Measurements from ENCODE around the gene ATG2B. TPM values are rescaled to one million over a fixed set of nuclear protein-coding genes. Genes with fewer than 3 reads are reported as not detected.
"Not testable (repeated sequence)": the region's sequence is repeated elsewhere in the genome, so short reads cannot be mapped to it uniquely, and the experiment has no call there.

The ATG2B gene
- total and polyA plus RNA-seq, 2 donors = 9.6 to 15.2 TPM

GRCh38 chr14:96363751-96364336 is 703 bp upstream of the ATG2B start:
- Histone ChIP-seq H3K9me3 (ENCODE audit: control insufficient read depth in 2 of 2, insufficient read depth in 1 of 2, low read length in 1 of 2) (no peaks in the 10 kb centered on the region), H3K4me3 (ENCODE audit: low read length in 2 of 2) (peak overlapping the region; percentile 77 to 90), H3K36me3 (ENCODE audit: control insufficient read depth in 2 of 2, insufficient read depth in 2 of 2, low read length in 1 of 2) (no peaks in the 10 kb centered on the region), H3K27me3 (ENCODE audit: control insufficient read depth in 2 of 2, insufficient read depth in 1 of 2, low read length in 1 of 2) (no peaks in the 10 kb centered on the region), H3K4me1 (ENCODE audit: control insufficient read depth in 2 of 2, insufficient read depth in 2 of 2, low read length in 2 of 2) (peaks cover 10 to 11% of the 10 kb centered on the region in 2 donors), H3K27ac (ENCODE audit: low read depth in 1 of 2, low read length in 1 of 2) (peak overlapping the region; percentile 70 to 78)
- DNase-seq (ENCODE audit: low read depth in 6 of 9, low spot score in 9 of 9) = peak; percentile 8 to 67 (median 34)
- WGBS = 1% methylated on average over 38 of the region's 38 CpGs

- WGBS = 1% methylated on average over 27 of the region's 27 CpGs
- Histone ChIP-seq H3K36me3 (ENCODE audit: control insufficient read depth in 2 of 2, insufficient read depth in 2 of 2, low read length in 1 of 2) (no peaks in the 10 kb centered on the region), H3K27ac (ENCODE audit: low read depth in 1 of 2, low read length in 1 of 2) (peak overlapping the region; percentile 89 to 98), H3K9me3 (ENCODE audit: control insufficient read depth in 2 of 2, insufficient read depth in 1 of 2, low read length in 1 of 2) (no peaks in the 10 kb centered on the region), H3K4me3 (ENCODE audit: low read length in 2 of 2) (peak overlapping the region; percentile 77 to 96), H3K27me3 (ENCODE audit: control insufficient read depth in 2 of 2, insufficient read depth in 1 of 2, low read length in 1 of 2) (no peaks in the 10 kb centered on the region), H3K4me1 (ENCODE audit: control insufficient read depth in 2 of 2, insufficient read depth in 2 of 2, low read length in 2 of 2) (peaks cover 10 to 11% of the 10 kb centered on the region in 2 donors)
- DNase-seq (ENCODE audit: low read depth in 6 of 9, low spot score in 9 of 9) = peak; percentile 43 to 87 (median 67)
Measured at GRCh38 chr14:96362071-96362964, 823 bp downstream of the ATG2B start.

GRCh38 chr14:96359959-96360358 is 3.2 kb downstream of the ATG2B start:
- H3K4me3 ChIP-seq (ENCODE audit: low read length in 2 of 2) = no peak overlapping the region
- no peaks in the 10 kb centered on the region for H3K36me3 ChIP-seq (ENCODE audit: control insufficient read depth in 2 of 2, insufficient read depth in 2 of 2, low read length in 1 of 2)
- peaks cover 10 to 11% of the 10 kb centered on the region in 2 donors for H3K4me1 ChIP-seq (ENCODE audit: control insufficient read depth in 2 of 2, insufficient read depth in 2 of 2, low read length in 2 of 2)
- H3K27ac ChIP-seq (ENCODE audit: low read depth in 1 of 2, low read length in 1 of 2) = no peak overlapping the region
- DNase-seq (ENCODE audit: low read depth in 6 of 9, low spot score in 9 of 9) = no peak
- H3K27me3 ChIP-seq (ENCODE audit: control insufficient read depth in 2 of 2, insufficient read depth in 1 of 2, low read length in 1 of 2) = no peaks in the 10 kb centered on the region
- H3K9me3 ChIP-seq (ENCODE audit: control insufficient read depth in 2 of 2, insufficient read depth in 1 of 2, low read length in 1 of 2) = no peaks in the 10 kb centered on the region

DNA sequence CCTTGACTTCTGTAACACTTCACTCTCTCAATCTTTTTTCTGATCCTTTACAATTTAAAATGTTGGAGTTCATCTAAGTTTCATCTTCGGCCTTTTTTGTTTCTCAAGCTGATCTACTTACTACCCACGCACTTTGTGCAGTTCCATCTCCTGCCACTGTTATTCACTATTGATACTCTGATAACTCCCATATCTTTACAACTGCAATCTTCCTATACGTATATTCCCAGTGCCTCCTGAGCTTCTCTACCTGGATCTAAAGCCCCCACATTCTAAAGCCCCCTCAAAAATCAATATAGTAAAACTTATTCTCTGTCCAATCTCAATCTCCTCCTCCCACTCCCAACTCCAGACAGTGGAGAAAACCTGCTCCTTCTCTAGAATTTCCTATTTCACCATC is 5.9 kb downstream of the ATG2B start:
- no peak for DNase-seq (ENCODE audit: low read depth in 6 of 9, low spot score in 9 of 9)
- Histone ChIP-seq H3K36me3 (ENCODE audit: control insufficient read depth in 2 of 2, insufficient read depth in 2 of 2, low read length in 1 of 2) (no peaks in the 10 kb centered on the region), H3K4me3 (ENCODE audit: low read length in 2 of 2) (no peak overlapping the region), H3K27ac (ENCODE audit: low read depth in 1 of 2, low read length in 1 of 2) (no peak overlapping the region), H3K27me3 (ENCODE audit: control insufficient read depth in 2 of 2, insufficient read depth in 1 of 2, low read length in 1 of 2) (no peaks in the 10 kb centered on the region), H3K9me3 (ENCODE audit: control insufficient read depth in 2 of 2, insufficient read depth in 1 of 2, low read length in 1 of 2) (no peaks in the 10 kb centered on the region), H3K4me1 (ENCODE audit: control insufficient read depth in 2 of 2, insufficient read depth in 2 of 2, low read length in 2 of 2) (peaks cover 3 to 6% of the 10 kb centered on the region in 2 donors)
- WGBS = 98% methylated on average over 3 of the region's 3 CpGs

DNA sequence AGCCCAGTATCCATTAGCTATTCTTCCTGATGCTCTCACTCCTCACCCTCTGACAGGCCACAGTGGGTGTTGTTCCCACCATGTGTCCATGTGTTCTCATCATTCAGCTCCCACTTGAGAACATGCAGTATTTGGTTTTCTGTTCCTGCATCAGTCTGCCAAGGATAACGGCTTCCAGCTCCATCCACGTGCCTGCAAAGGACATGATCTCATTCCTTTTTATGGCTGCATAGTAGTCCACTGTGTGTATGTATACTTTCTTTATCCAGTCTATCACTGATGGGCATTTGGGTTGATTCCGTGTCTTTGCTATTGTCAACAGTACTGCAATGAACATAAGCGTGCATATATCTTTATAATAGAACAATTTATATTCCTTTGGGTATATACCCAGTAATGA is 8.9 kb downstream of the ATG2B start:
- WGBS = 98% methylated on average over 4 of the region's 4 CpGs
- Histone ChIP-seq H3K4me1 (ENCODE audit: control insufficient read depth in 2 of 2, insufficient read depth in 2 of 2, low read length in 2 of 2) (no peaks in the 10 kb centered on the region), H3K4me3 (ENCODE audit: low read length in 2 of 2) (no peak overlapping the region), H3K27ac (ENCODE audit: low read depth in 1 of 2, low read length in 1 of 2) (no peak overlapping the region), H3K9me3 (ENCODE audit: control insufficient read depth in 2 of 2, insufficient read depth in 1 of 2, low read length in 1 of 2) (no peaks in the 10 kb centered on the region), H3K36me3 (ENCODE audit: control insufficient read depth in 2 of 2, insufficient read depth in 2 of 2, low read length in 1 of 2) (no peaks in the 10 kb centered on the region), H3K27me3 (ENCODE audit: control insufficient read depth in 2 of 2, insufficient read depth in 1 of 2, low read length in 1 of 2) (no peaks in the 10 kb centered on the region)
- DNase-seq (ENCODE audit: low read depth in 6 of 9, low spot score in 9 of 9) = no peak

DNA sequence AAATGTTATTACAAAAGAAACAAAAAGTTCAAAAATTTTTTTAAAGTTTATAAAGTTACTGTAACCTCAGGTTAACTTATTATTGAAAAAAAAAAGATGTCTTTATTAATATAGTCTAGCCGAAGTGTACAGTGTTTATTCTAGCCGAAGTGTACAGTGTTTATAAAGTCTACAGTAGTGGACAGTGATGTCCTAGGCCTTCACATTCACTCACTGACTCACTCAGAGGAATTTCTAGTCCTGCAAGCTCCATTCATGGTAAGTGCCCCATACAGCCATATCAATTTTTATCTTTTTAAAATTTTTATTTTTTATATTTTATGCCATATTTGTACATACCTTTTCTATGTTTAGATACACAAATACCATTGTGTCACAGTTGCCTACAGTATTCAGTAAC is 10.4 kb downstream of the ATG2B start:
- 99% methylated on average over 2 of the region's 2 CpGs for WGBS
- no peak for DNase-seq (ENCODE audit: low read depth in 6 of 9, low spot score in 9 of 9)
- H3K4me3 ChIP-seq (ENCODE audit: low read length in 2 of 2) = no peak overlapping the region

GRCh38 chr14:96351986-96352385 is 11.2 kb downstream of the ATG2B start:
- H3K27me3 ChIP-seq (ENCODE audit: control insufficient read depth in 2 of 2, insufficient read depth in 1 of 2, low read length in 1 of 2) = no peaks in the 10 kb centered on the region
- peaks cover 0 to 3% of the 10 kb centered on the region in 2 donors for H3K36me3 ChIP-seq (ENCODE audit: control insufficient read depth in 2 of 2, insufficient read depth in 2 of 2, low read length in 1 of 2)
- H3K4me1 ChIP-seq (ENCODE audit: control insufficient read depth in 2 of 2, insufficient read depth in 2 of 2, low read length in 2 of 2) = no peaks in the 10 kb centered on the region
- no peaks in the 10 kb centered on the region for H3K9me3 ChIP-seq (ENCODE audit: control insufficient read depth in 2 of 2, insufficient read depth in 1 of 2, low read length in 1 of 2)
- WGBS = 99% methylated on average over 3 of the region's 3 CpGs
- no peak overlapping the region for H3K4me3 ChIP-seq (ENCODE audit: low read length in 2 of 2)
- DNase-seq (ENCODE audit: low read depth in 6 of 9, low spot score in 9 of 9) = no peak
- no peak overlapping the region for H3K27ac ChIP-seq (ENCODE audit: low read depth in 1 of 2, low read length in 1 of 2)

More for the DNA sequence above, 10.4 kb downstream of the ATG2B start:
- Histone ChIP-seq H3K36me3 (ENCODE audit: control insufficient read depth in 2 of 2, insufficient read depth in 2 of 2, low read length in 1 of 2) (peaks cover 0 to under 1% of the 10 kb centered on the region in 2 donors), H3K27ac (ENCODE audit: low read depth in 1 of 2, low read length in 1 of 2) (no peak overlapping the region), H3K4me1 (ENCODE audit: control insufficient read depth in 2 of 2, insufficient read depth in 2 of 2, low read length in 2 of 2) (no peaks in the 10 kb centered on the region), H3K9me3 (ENCODE audit: control insufficient read depth in 2 of 2, insufficient read depth in 1 of 2, low read length in 1 of 2) (no peaks in the 10 kb centered on the region), H3K27me3 (ENCODE audit: control insufficient read depth in 2 of 2, insufficient read depth in 1 of 2, low read length in 1 of 2) (no peaks in the 10 kb centered on the region)

DNA sequence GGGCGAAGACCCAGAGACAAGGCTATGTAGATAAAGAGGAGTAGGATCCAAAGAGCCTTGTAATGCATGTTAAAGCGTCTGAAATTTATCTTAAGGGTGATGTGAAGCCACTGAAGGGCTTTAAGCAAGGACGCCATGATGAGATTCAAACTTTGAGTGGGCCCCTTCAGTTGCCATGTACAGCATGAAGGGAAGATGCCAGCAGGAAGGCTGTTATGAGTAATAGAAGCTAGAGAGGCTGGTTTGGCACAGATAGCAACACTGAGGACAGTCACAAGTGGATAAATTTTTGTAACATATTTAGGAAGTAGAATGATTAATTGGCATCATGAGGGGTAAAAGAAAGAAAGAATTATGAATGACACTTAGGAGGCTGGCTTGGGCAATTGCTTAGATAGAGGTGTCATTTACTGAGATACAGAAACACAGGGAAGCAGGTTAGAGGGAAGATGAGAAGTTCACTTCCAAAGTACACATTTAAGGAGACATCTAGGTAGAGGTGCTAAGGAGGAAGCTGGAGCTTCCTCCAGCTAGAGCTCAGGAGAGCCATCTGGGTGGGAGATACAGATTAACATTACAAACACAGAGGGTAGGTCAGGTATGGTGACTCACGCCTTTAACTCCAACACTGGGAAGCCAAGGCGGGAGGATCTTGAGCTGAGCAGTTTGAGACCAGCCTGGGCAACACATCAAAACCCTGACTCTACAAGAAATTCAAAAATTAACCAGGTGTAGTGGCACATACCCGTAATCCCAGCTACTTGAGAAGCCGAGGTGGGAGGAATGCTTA is 13.7 kb downstream of the ATG2B start:
- H3K36me3 ChIP-seq (ENCODE audit: control insufficient read depth in 2 of 2, insufficient read depth in 2 of 2, low read length in 1 of 2) = peaks cover 3% of the 10 kb centered on the region in 2 donors
- 97% methylated on average over 7 of the region's 7 CpGs for WGBS
- no peak overlapping the region for H3K27ac ChIP-seq (ENCODE audit: low read depth in 1 of 2, low read length in 1 of 2)
- H3K9me3 ChIP-seq (ENCODE audit: control insufficient read depth in 2 of 2, insufficient read depth in 1 of 2, low read length in 1 of 2) = no peaks in the 10 kb centered on the region
- H3K4me3 ChIP-seq (ENCODE audit: low read length in 2 of 2) = no peak overlapping the region
- DNase-seq (ENCODE audit: low read depth in 6 of 9, low spot score in 9 of 9) = no peak
- no peaks in the 10 kb centered on the region for H3K27me3 ChIP-seq (ENCODE audit: control insufficient read depth in 2 of 2, insufficient read depth in 1 of 2, low read length in 1 of 2)
- H3K4me1 ChIP-seq (ENCODE audit: control insufficient read depth in 2 of 2, insufficient read depth in 2 of 2, low read length in 2 of 2) = no peaks in the 10 kb centered on the region

GRCh38 chr14:96347957-96348356 is 15.2 kb downstream of the ATG2B start:
- not testable (repeated sequence) for DNase-seq (ENCODE audit: low read depth in 6 of 9, low spot score in 9 of 9); H3K27me3 ChIP-seq (ENCODE audit: control insufficient read depth in 2 of 2, insufficient read depth in 1 of 2, low read length in 1 of 2); H3K4me3 ChIP-seq (ENCODE audit: low read length in 2 of 2); H3K9me3 ChIP-seq (ENCODE audit: control insufficient read depth in 2 of 2, insufficient read depth in 1 of 2, low read length in 1 of 2); H3K4me1 ChIP-seq (ENCODE audit: control insufficient read depth in 2 of 2, insufficient read depth in 2 of 2, low read length in 2 of 2); H3K36me3 ChIP-seq (ENCODE audit: control insufficient read depth in 2 of 2, insufficient read depth in 2 of 2, low read length in 1 of 2); H3K27ac ChIP-seq (ENCODE audit: low read depth in 1 of 2, low read length in 1 of 2)
- 98% methylated on average over 2 of the region's 2 CpGs for WGBS

All from thymus (tissue), 11 donors.